Parietal lobe (tissue), 1 donor: ENCODE results near the gene NUP62. TPM values are rescaled to one million over a fixed set of nuclear protein-coding genes. Genes with fewer than 3 reads are reported as not detected.

Source experiments
- total RNA-seq: library from RNA; depleted of rRNA; stranded (reverse); fragments of >200 nt; gene quantifications from one replicate; pipeline ENCODE4 v1.2.3, GENCODE V29; 2014

Gene NUP62, protein sequence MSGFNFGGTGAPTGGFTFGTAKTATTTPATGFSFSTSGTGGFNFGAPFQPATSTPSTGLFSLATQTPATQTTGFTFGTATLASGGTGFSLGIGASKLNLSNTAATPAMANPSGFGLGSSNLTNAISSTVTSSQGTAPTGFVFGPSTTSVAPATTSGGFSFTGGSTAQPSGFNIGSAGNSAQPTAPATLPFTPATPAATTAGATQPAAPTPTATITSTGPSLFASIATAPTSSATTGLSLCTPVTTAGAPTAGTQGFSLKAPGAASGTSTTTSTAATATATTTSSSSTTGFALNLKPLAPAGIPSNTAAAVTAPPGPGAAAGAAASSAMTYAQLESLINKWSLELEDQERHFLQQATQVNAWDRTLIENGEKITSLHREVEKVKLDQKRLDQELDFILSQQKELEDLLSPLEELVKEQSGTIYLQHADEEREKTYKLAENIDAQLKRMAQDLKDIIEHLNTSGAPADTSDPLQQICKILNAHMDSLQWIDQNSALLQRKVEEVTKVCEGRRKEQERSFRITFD
- 26.0 TPM for total RNA-seq

DNA sequence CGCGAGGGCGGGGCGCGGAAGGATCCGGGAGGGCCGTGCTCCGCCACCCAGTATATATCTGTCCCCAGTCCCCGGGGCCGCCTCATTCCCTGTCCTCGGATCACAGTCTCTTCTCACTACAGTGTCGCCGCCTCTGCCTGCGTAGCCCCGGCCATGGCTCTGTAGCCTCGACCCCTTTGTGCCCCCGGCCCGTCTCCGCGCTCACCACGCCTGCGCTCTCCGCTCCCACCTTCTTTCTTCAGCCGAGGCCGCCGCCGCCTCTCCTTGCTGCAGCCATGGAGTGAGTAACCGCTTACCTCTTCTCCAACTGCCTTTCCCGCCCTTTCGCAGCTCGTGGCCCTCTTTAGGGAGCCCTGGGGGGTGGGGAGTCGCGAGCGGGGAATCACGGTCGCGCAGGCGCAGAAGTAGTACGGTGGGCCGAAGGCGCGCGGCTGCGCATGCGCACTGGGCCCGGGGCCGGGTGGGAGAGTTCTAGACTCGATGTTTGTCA lies at the start of gene NUP62, which contains the start of gene ATF5:
Gene NUP62, minus strand, starts transcription at position 384 of the 490 bp plus-strand sequence. CDS start 19,697 bp downstream, outside the sequence.
Gene ATF5, plus strand, starts transcription at position 85 of the 490 bp plus-strand sequence. CDS start 1,646 bp downstream, outside the sequence.

DNA sequence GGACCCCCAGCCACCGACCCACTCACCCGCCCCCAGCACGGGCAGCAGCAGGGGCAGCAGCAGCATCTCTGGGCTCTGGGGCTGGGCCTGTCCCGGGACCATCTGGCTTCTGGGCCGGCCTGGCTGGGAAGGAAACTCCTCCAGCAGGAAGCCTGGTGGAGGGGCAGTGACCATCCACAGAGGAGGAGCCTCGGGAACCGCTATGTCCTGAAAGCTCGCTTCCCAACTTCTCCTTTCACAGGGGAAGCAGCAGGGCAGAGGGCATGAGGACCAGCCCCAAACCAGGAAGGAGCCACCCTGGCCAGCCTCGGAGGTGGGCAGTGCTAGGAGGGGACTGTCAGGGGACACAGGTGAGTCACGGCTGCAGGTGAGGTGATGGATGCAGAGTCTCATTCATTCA lies 31.7 kb upstream of the NUP62 start, which contains the start of gene SIGLEC11:
Gene SIGLEC11, minus strand, starts transcription at position 193 of the 400 bp plus-strand sequence. Its CDS starts 91 bp downstream, at position 102.

DNA sequence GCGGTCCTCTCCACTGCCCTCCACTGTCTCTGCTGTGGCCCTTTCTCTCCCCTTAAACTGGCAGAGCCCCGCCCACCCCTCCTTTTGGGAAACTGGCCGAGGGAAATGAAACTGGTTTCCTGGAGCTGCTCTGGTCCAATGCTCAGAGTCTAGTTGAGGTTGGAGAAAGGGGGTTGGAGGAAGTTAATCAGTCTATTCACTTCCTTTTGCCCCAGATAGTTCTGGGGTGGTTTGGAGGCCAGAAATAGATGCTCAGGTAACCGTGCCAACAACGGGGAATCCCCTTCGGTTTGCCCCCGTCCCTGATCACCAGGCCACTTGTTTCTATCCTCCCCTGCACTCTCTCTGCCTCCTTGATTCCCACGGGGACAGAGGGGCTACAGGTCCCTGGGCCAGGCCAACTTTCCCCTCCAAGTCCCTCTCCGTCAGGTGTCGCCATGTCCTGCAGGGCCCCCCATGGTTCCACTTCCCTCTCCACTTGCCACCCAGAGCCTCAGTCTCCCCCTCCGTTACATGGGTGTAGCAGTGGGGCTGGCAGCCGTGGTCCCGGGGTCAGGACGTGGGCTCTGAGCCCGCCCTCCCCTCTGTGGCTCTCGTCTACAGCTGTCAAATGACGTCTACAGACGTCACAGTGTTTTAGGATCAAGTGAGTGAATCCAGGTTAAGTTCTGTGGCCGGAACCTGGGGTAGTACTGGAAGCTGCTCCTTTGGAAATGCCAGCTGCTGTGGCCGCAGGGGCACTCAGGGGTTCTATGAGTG lies 32.3 kb downstream of the NUP62 start, which contains the start of gene IL4I1:
Gene IL4I1, minus strand, starts transcription at position 25 of the 759 bp plus-strand sequence. CDS start 727 bp downstream, outside the sequence.

DNA sequence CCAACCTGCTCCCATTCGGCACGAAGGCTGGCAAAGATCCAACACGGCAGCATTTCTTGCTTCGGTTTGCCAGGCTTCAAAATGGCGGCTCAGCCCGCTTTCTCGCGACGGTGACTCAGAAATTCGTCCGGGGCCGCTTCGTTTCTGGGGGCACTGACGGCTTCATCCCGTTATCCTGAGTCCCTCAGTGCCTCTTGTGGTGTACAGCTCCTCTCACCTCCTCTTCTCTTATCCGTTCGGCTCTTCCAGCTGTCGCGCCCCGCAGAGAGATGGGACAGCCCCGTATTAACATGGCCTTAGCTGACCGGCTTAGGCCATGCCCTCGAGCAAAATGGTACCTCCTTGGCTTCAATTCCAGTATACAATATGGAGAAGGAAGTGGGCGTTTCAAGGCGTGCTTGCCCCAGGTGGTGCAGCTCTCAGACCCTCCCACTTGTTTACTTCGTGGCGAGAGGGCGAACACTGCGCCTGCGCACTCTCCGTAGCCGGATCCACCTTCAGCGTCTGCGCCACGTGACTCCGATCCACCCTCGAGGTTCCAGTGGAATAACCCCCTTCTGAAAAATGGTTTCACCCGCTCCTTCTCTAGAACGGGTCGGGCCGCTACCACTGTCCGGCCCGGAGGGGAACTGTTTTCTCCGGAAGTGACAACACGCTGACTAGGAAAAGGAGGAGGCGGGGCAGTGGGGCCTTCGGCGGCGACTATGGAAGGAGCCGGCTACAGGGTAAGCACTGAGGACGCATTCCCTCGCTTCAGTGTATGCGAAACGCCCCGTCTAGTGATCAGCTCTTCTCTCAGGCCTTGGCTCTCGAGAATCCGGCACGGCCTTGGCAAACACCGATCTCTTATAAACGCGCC lies 52.1 kb downstream of the NUP62 start, which contains the start of the genes AKT1S1 and TBC1D17:
Gene AKT1S1, minus strand, starts transcription at position 336 of the 859 bp plus-strand sequence. CDS start 4,060 bp downstream, outside the sequence.
Gene TBC1D17, plus strand, starts transcription at position 683 of the 859 bp plus-strand sequence. Its CDS starts 22 bp downstream, at position 705.

DNA sequence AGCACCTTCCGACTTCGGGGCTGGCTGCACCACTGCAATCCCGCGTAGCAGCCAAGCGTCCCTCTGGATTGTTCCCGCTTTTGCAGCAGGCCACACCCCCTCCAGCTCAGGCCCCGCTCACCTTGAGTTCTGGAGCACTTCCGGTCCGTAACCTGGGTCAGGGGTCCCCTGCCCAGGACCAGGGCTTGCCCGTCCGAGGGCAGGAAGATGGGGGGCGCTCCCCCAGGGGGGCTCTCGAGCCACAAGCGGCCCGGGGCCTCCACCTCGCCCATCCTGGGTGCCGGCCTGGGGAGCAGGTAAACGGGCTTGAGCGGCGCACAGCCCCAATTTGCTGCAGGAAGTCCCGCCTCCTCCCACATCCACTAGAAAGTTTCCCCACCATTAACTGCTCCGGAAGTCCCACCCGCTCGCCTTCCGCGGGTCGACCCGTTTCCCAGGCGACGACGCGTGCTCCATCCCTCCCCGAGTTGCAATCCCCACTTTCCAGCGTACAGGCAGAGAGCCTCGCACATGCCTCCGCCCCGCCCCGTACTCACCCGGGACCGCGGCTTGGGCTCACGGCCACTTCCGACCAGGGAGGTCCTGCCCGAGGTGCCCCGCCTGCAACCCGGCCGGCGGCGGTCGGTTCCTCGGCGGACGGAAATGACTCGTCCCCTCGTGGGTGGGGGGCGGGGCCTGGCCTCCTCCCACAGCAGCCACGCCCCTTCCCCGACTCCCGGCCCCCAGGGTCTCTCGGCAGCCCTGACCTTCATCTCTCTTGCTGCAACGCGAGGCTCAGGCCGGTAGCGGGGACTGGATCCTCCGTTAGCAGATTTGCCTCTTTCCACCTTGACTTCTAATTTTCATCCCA lies 62.1 kb downstream of the NUP62 start, which contains the start of gene PNKP:
Gene PNKP, minus strand, starts transcription at position 644 of the 850 bp plus-strand sequence. Its CDS starts 372 bp downstream, at position 272.

Other genes with a start within 250 kb of the NUP62 start
- gene ADM5, start 239.9 kb downstream of the NUP62 start, total RNA-seq, result 1.9 TPM
- 58.5 TPM for gene CPT1C, start 238.4 kb downstream of the NUP62 start, total RNA-seq
- not detected for gene TSKS, start 166.2 kb downstream of the NUP62 start, total RNA-seq
- gene AP2A1, start 162.5 kb downstream of the NUP62 start, total RNA-seq, result 70.7 TPM
- gene FUZ, start 116.2 kb downstream of the NUP62 start, total RNA-seq, result 20.0 TPM
- gene MED25, start 111.2 kb downstream of the NUP62 start, total RNA-seq, result 31.3 TPM
- 183 TPM for gene PTOV1, start 78.3 kb downstream of the NUP62 start, total RNA-seq
- 51.0 TPM for gene PNKP, start 61.9 kb downstream of the NUP62 start, total RNA-seq
- gene AKT1S1, start 52.1 kb downstream of the NUP62 start, total RNA-seq, result 5.9 TPM
- gene TBC1D17, start 51.8 kb downstream of the NUP62 start, total RNA-seq, result 14.4 TPM
- not detected for gene IL4I1, start 32.6 kb downstream of the NUP62 start, total RNA-seq
- gene ATF5, start 299 bp downstream of the NUP62 start, total RNA-seq, result 9.1 TPM
- not detected for gene SIGLEC11, start 31.7 kb upstream of the NUP62 start, total RNA-seq
- 36.3 TPM for gene VRK3, start 95.9 kb upstream of the NUP62 start, total RNA-seq
- gene ZNF473, start 96.5 kb upstream of the NUP62 start, total RNA-seq, result 16.0 TPM
- not detected for gene IZUMO2, start 233.8 kb upstream of the NUP62 start, total RNA-seq